ENCODE measurements around the gene FYB1.

FYB1 gene

DNA sequence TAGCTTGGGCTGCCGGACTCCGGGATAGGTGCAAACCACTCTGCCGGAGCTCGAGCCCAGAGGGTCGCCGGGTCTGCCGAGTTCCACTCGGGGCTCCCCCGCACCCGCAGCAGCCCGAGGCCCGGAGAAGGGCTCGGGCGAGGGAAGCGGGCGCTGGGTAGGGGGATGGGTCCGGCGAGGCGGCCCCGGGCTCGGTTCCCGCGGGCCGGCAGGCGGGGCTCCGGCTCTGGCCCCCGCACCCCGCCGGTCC, 145.7 kb downstream of the FYB1 start:
- H3K9me3 Mint-ChIP-seq: no peaks in the 10 kb centered on the region
- peaks cover 6% of the 10 kb centered on the region for H3K27me3 Mint-ChIP-seq
- no peak for DNase-seq
- peak overlapping the region; percentile 98 for H3K27ac Mint-ChIP-seq
- peaks cover 27% of the 10 kb centered on the region for H3K36me3 Mint-ChIP-seq
- peaks cover 50% of the 10 kb centered on the region for H3K4me1 Mint-ChIP-seq
- CTCF ChIA-PET: no interaction called here
- H3K4me3 Mint-ChIP-seq: peak overlapping the region; percentile 91

DNA sequence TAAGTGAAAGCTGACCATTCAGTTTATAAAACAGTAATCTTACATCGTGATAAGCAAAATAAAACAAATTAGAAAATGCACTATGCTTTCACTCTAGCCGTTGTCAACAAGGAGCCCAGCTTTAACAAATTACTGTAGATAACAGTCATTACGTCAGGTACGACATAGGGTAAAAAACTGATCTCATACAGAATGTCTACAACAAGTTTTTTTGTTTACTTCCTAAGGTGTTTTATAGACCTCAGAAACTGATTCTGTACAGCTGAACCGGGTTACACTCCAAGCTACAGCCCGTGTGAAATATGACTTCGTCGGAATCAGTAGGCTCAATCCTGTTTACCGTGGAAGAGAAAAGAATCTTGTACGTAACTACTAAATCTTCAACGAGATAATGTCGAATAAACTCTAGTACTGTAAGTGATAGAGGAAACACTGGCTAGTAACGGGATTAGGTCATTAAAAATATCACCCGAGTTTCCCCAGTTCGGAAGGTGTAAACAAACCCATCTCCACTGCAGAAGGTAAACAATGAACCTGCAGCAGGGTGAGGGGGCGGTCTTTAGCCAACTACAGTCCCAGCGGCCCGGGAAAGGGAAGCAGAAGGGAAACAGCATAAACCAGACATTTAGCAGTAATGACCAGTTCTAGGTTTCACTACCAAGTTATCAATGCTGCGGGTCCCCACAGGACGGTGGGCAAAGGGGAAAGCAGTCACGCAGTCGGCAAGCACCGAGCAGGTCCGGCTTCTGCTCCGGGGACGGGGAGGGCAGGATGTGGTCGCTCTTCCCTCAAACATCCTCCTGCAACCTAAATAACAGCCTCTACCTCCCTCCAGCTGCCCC, 146.2 kb downstream of the FYB1 start:
- peak overlapping the region; percentile 98 for H3K27ac Mint-ChIP-seq
- H3K36me3 Mint-ChIP-seq: peaks cover 33% of the 10 kb centered on the region
- peaks cover 6% of the 10 kb centered on the region for H3K27me3 Mint-ChIP-seq

DNA sequence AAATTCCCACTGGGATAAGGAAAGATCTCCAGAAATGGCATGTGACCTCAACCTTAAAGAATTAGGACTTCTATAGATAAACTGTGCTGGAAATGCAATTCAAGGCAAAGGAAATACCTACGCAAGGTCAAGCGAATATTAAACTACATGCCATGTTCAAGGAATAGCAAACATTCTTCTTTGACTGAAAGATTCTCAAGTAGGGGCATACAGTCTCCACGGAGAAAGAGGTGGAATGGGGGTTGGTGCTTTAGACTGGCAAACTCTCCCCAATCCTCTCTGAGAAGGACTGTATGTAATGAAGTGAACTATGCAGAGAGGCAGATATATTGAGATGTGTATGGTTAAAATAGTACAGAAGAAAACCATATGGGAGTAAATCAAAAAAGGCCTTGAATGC, 151.3 kb downstream of the FYB1 start:
- CTCF ChIA-PET: no interaction called here
- H3K4me1 Mint-ChIP-seq: peaks cover 40% of the 10 kb centered on the region

More for the DNA sequence above, 146.2 kb downstream of the FYB1 start:
- CTCF ChIA-PET: interaction anchor here (1.6 to 2.6 kb wide), 2 partner anchors 8 to 144 kb away, joined by 7 to 10 read pairs; no protein-coding TSS in a partner anchor
- Mint-ChIP-seq H3K4me1 (peaks cover 55% of the 10 kb centered on the region), H3K9me3 (no peaks in the 10 kb centered on the region), H3K4me3 (peak overlapping the region; percentile 91)
- peak; percentile 79 for DNase-seq

DNA sequence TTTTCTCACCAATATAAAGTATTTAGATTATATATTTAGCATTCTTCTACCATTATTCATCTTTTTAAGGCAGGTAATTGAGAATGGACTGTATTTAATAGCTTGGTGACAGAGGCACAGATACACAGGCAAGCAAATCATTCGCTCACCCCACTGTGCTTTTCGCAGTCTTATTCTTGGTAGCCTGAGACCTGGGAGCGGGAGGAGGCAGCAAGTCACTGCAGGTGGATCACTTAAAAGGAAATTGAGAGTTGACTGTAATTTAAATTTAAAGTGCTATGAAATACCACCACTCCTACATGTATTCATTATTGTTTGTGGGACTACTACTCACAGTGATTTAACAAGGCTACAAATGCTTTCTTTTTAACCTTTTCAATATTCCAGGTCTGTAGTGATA, 154.9 kb downstream of the FYB1 start:
- H3K27me3 Mint-ChIP-seq: no peaks in the 10 kb centered on the region
- H3K9me3 Mint-ChIP-seq: peaks cover 21% of the 10 kb centered on the region
- no peak for DNase-seq
- H3K36me3 Mint-ChIP-seq: peaks cover 53% of the 10 kb centered on the region
- no peak overlapping the region for H3K4me3 Mint-ChIP-seq
- CTCF ChIA-PET: no interaction called here
- H3K27ac Mint-ChIP-seq: no peak overlapping the region
- peaks cover 29% of the 10 kb centered on the region for H3K4me1 Mint-ChIP-seq

More for the DNA sequence above, 151.3 kb downstream of the FYB1 start:
- no peak overlapping the region for H3K4me3 Mint-ChIP-seq
- no peaks in the 10 kb centered on the region for H3K27me3 Mint-ChIP-seq
- peaks cover 65% of the 10 kb centered on the region for H3K36me3 Mint-ChIP-seq
- DNase-seq: no peak
- peaks cover 21% of the 10 kb centered on the region for H3K9me3 Mint-ChIP-seq
- no peak overlapping the region for H3K27ac Mint-ChIP-seq

DNA sequence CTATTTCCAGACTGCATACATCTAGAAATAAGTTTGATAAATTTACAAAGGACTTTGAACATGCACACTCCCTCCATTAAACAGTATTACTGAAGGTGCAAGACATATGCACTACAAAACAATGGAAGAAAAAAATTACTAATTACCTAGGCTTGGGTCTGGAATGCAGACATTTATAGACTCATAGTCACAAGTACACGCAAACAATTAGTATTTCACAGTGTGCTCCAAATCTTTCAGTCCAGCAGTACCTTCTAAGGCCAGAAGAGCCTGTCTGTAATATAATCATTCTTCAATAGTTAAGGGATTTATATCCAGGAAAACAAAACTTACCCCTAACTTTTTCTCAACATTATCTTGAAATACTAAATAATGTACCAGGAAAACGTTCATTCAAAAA, 156.3 kb downstream of the FYB1 start:
- Mint-ChIP-seq H3K27me3 (no peaks in the 10 kb centered on the region), H3K36me3 (peaks cover 39% of the 10 kb centered on the region), H3K4me3 (no peak overlapping the region), H3K27ac (no peak overlapping the region), H3K9me3 (peaks cover 21% of the 10 kb centered on the region), H3K4me1 (peaks cover 32% of the 10 kb centered on the region)
- CTCF ChIA-PET: no interaction called here
- no peak for DNase-seq

DNA sequence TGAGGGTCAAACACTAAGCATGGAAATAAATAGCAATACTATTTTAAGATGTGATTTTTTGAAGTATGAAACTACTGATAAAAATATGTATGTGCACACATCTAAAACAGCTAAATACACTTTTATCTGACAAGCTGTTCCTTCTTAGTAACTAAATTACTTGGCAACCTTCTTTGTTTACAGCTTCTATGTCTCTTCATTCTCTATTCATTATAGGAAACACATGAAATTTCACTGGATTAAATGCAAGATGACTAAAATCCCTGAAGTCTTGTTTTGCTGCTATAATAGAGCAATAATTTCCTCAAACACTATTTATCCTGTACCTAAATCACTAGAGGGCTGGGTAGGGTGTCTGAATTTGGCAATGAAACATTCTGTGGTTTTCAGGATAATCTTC, 156.8 kb downstream of the FYB1 start:
- Mint-ChIP-seq H3K9me3 (peaks cover 16% of the 10 kb centered on the region), H3K27me3 (no peaks in the 10 kb centered on the region), H3K4me3 (no peak overlapping the region), H3K4me1 (peaks cover 35% of the 10 kb centered on the region), H3K36me3 (peaks cover 34% of the 10 kb centered on the region), H3K27ac (no peak overlapping the region)
- no peak for DNase-seq
- CTCF ChIA-PET: no interaction called here

DNA sequence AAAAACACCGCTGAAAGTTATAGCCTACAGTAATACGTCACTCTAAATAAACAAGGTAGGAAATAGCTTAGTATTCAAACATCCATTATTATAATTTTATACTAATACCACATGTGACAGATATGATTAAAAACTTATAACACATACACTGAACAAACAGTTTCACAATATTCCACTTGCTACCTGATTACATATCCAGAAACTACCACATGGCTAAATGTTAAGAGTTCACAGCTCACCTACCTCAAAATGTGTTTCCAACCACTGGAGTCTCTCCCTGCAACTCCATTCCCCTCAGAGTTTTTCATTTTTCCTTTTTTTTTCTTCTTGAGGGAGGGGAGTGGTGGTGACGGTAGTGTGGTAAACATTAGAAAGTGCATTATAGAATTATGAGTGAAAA, 157.3 kb downstream of the FYB1 start:
- CTCF ChIA-PET: no interaction called here
- Mint-ChIP-seq H3K4me1 (peaks cover 37% of the 10 kb centered on the region), H3K27me3 (no peaks in the 10 kb centered on the region), H3K4me3 (no peak overlapping the region), H3K27ac (no peak overlapping the region), H3K9me3 (peaks cover 12% of the 10 kb centered on the region), H3K36me3 (peaks cover 30% of the 10 kb centered on the region)
- DNase-seq: no peak

DNA sequence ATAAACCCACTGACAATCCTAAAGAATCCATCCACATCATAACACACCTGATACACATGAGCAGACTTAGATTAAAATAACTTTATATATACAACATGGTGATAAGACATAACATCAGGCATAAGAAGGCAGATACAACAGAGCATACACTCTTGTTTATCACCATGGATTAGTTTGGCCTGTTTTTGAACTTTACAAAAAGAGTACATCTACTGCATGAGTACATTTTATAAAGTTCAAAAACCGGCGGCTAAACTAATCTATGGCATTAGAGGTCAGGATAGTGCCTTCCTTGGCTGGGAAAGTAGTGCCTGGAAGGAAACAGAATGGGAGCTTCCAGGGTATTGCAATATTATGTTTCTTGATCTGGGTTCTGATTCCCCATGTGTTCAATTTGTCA, 160.3 kb downstream of the FYB1 start:
- Mint-ChIP-seq H3K4me3 (no peak overlapping the region), H3K27me3 (no peaks in the 10 kb centered on the region), H3K4me1 (peaks cover 29% of the 10 kb centered on the region), H3K27ac (no peak overlapping the region), H3K9me3 (no peaks in the 10 kb centered on the region), H3K36me3 (peaks cover 10% of the 10 kb centered on the region)
- DNase-seq: no peak
- CTCF ChIA-PET: no interaction called here

DNA sequence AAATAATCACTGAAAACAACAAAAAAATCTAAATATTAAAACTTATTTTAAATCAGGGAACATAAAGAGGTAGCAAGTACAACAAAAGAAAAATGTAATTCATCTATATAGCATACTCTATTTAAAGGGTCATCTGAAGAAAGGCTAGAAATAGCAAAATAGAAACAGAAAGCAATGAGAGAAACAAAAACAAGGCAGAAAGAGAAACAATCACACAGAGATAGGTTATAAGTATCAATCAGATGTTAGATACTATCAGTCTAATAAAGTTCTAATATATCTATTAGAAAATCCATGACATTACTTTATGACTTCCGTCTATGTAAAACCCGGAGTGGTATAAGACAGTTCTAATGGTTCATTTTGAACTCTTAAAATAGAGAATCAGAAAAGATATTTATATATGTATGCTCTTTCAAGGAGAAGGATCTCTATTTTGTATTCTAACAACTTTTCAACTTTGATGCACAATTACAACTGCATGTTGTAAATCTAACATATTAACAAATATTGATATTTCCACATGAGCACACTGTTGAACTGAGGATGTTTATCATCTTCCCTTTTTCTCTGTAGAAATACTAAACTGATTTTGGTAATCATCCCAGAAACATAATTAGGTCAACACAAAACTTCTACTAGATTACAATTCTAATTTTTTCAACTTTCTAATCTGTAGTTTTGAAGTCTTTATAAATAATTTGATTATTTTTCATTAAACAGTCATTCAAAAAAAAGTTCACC, 161.0 kb downstream of the FYB1 start:
- CTCF ChIA-PET: interaction anchor here (1.5 kb wide), 1 partner anchor 23 kb away, joined by 4 read pairs; no protein-coding TSS in a partner anchor
- Mint-ChIP-seq H3K36me3 (peaks cover 11% of the 10 kb centered on the region), H3K9me3 (no peaks in the 10 kb centered on the region), H3K27ac (peak overlapping the region; percentile 3), H3K4me1 (peaks cover 29% of the 10 kb centered on the region), H3K27me3 (no peaks in the 10 kb centered on the region), H3K4me3 (peak overlapping the region; percentile 57)
- DNase-seq: no peak

DNA sequence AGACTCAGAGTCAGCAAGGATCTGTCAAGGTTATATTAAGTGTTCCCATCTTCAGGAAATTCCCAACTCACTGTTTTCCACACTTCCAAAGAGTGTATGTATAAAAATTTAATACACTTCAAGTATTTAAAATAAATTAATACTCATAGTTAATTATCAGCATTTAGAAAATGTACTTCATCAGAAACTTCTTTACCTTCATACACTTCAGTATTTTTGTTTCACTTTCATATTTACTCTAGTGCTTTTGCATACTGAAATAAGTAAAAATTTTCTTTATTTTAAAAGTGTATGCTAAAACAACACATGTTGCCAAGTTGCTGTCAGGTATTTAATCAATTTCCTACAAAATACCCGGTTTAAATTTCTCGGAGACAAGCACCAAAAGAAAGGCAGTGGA, 161.6 kb downstream of the FYB1 start:
- CTCF ChIA-PET: interaction anchor here (1.5 kb wide), 1 partner anchor 23 kb away, joined by 4 read pairs; no protein-coding TSS in a partner anchor
- DNase-seq: no peak
- Mint-ChIP-seq H3K36me3 (peaks cover 11% of the 10 kb centered on the region), H3K4me3 (peak overlapping the region; percentile 57), H3K27me3 (no peaks in the 10 kb centered on the region), H3K4me1 (peaks cover 25% of the 10 kb centered on the region), H3K9me3 (no peaks in the 10 kb centered on the region), H3K27ac (peak overlapping the region; percentile 3)

DNA sequence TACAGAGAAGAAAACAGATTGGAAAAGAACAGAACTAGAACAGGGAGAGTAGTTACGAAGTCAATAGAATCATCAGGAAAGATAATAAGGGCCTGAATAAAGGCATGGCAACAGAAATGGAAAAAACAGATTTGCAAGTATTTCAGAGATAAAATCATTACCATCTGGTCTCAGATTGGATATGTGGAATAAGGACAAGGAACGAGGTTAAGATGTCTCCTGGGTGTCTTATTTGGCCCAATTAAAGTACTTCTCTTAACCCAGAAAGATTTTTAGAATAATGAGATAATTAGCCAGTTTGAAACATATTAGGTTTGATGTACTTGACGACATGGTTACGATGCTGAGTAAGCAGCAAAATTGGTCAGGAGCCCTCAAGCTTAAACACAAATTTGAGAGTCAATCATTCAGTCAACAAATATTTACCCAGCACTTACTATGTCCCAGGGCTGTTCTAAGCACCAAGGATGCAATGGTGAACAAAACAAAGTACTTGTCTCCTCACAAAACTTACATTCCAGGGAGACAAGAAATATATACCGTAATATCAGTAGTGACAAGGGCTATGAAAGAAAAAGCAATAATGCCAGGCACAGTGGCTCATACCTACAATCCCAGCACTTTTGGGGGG, 163.5 kb downstream of the FYB1 start:
- H3K4me3 Mint-ChIP-seq: no peak overlapping the region
- no peak for DNase-seq
- CTCF ChIA-PET: no interaction called here
- H3K4me1 Mint-ChIP-seq: peaks cover 23% of the 10 kb centered on the region
- no peak overlapping the region for H3K27ac Mint-ChIP-seq
- H3K9me3 Mint-ChIP-seq: no peaks in the 10 kb centered on the region
- no peaks in the 10 kb centered on the region for H3K27me3 Mint-ChIP-seq
- H3K36me3 Mint-ChIP-seq: peaks cover 10% of the 10 kb centered on the region
